Subcutaneous abdominal adipose tissue (tissue), 5 donors: ENCODE results near the gene ATF7IP.

ENCODE experiments used
- H3K27ac ChIP-seq: one replicate; pipeline ENCODE4 v1.7.0; 2013; ENCODE audit warnings: low read depth, mild to moderate bottlenecking, inconsistent platforms, low read length, moderate library complexity
- H3K27me3 ChIP-seq, 5 donors: one replicate each; pipeline ENCODE4 v1.7.0; 2013; ENCODE audit warnings: low read length in 5 of 5, inconsistent platforms in 1 of 5; ENCODE audit not compliant: control insufficient read depth in 5 of 5, insufficient read depth in 4 of 5
- H3K36me3 ChIP-seq, 5 donors: one replicate each; pipeline ENCODE4 v1.7.0; 2013; ENCODE audit warnings: low read length in 5 of 5; ENCODE audit not compliant: control insufficient read depth in 5 of 5, insufficient read depth in 5 of 5
- H3K4me1 ChIP-seq, 5 donors: one replicate each; pipeline ENCODE4 v1.7.0; 2013; ENCODE audit warnings: low read length in 5 of 5, mild to moderate bottlenecking in 3 of 5, moderate library complexity in 1 of 5; ENCODE audit not compliant: control insufficient read depth in 5 of 5, insufficient read depth in 5 of 5
- H3K4me3 ChIP-seq, 5 donors: one replicate each; pipeline ENCODE4 v1.7.0; 2013; ENCODE audit warnings: low read length in 5 of 5, low read depth in 1 of 5
- H3K9ac ChIP-seq, 5 donors: one replicate each; pipeline ENCODE4 v1.7.0; 2013; ENCODE audit warnings: low read length in 5 of 5, mild to moderate bottlenecking in 4 of 5, moderate library complexity in 3 of 5
- H3K9me3 ChIP-seq, 5 donors: one replicate each; pipeline ENCODE4 v1.7.0; 2013; ENCODE audit warnings: low read length in 5 of 5; ENCODE audit not compliant: control insufficient read depth in 5 of 5
- donor health status: healthy.
- donor health status: healthy.
- donor health status: healthy.
- donor health status: healthy.
- donor health status: healthy.

The ATF7IP gene

GRCh38 chr12:14410177-14410576, 44.7 kb downstream of the ATF7IP start:
- Histone ChIP-seq H3K36me3 (peaks cover 0 to 4% (median 0%) of the 10 kb centered on the region in 5 donors), H3K9me3 (peaks cover 0 to 4% (median 2%) of the 10 kb centered on the region in 5 donors), H3K9ac (no peak overlapping the region), H3K4me1 (peaks cover 0 to 13% (median 3%) of the 10 kb centered on the region in 5 donors), H3K4me3 (no peak overlapping the region), H3K27ac (no peak overlapping the region), H3K27me3 (no peaks in the 10 kb centered on the region)

- no peak overlapping the region for H3K27ac ChIP-seq
- H3K4me3 ChIP-seq = no peak overlapping the region
- H3K36me3 ChIP-seq = peaks cover 0 to 4% (median 0%) of the 10 kb centered on the region in 5 donors
- no peaks in the 10 kb centered on the region for H3K27me3 ChIP-seq
- peaks cover 0 to 4% (median 2%) of the 10 kb centered on the region in 5 donors for H3K9me3 ChIP-seq
- H3K9ac ChIP-seq = no peak overlapping the region
- H3K4me1 ChIP-seq = peaks cover 0 to 21% (median 4%) of the 10 kb centered on the region in 5 donors
Measured at GRCh38 chr12:14410841-14411569, 45.5 kb downstream of the ATF7IP start.

- H3K4me3 ChIP-seq = no peak overlapping the region
- peaks cover 0 to 9% (median 5%) of the 10 kb centered on the region in 5 donors for H3K9me3 ChIP-seq
- no peaks in the 10 kb centered on the region for H3K27me3 ChIP-seq
- no peak overlapping the region for H3K9ac ChIP-seq
- peaks cover 0 to 29% (median 26%) of the 10 kb centered on the region in 5 donors for H3K4me1 ChIP-seq
- peaks cover 0 to 5% (median 4%) of the 10 kb centered on the region in 5 donors for H3K36me3 ChIP-seq
- H3K27ac ChIP-seq = no peak overlapping the region
Measured at GRCh38 chr12:14416658-14417057, 51.2 kb downstream of the ATF7IP start.

- Histone ChIP-seq H3K9me3 (peaks cover 0 to 16% (median 10%) of the 10 kb centered on the region in 5 donors), H3K4me3 (no peak overlapping the region), H3K27ac (no peak overlapping the region), H3K4me1 (peaks cover 0 to 29% (median 26%) of the 10 kb centered on the region in 5 donors), H3K36me3 (peaks cover 0 to 11% (median 4%) of the 10 kb centered on the region in 5 donors), H3K9ac (no peak overlapping the region), H3K27me3 (no peaks in the 10 kb centered on the region)
Measured at GRCh38 chr12:14417715-14418114, 52.2 kb downstream of the ATF7IP start.

- Histone ChIP-seq H3K4me3 (no peak overlapping the region), H3K9ac (no peak overlapping the region), H3K36me3 (peaks cover 0 to 11% (median 4%) of the 10 kb centered on the region in 5 donors), H3K4me1 (peaks cover 0 to 29% (median 23%) of the 10 kb centered on the region in 5 donors), H3K27ac (no peak overlapping the region), H3K9me3 (peaks cover 0 to 17% (median 11%) of the 10 kb centered on the region in 5 donors), H3K27me3 (no peaks in the 10 kb centered on the region)
Measured at GRCh38 chr12:14418451-14418890, 53.0 kb downstream of the ATF7IP start.

GRCh38 chr12:14422516-14423230, 57.2 kb downstream of the ATF7IP start:
- H3K27me3 ChIP-seq = no peaks in the 10 kb centered on the region
- H3K27ac ChIP-seq = no peak overlapping the region

GRCh38 chr12:14424545-14424944, 59.1 kb downstream of the ATF7IP start:
- Histone ChIP-seq H3K9me3 (peaks cover 0 to 17% (median 11%) of the 10 kb centered on the region in 5 donors), H3K27ac (no peak overlapping the region), H3K36me3 (peaks cover 7 to 26% (median 17%) of the 10 kb centered on the region in 5 donors), H3K9ac (no peak overlapping the region), H3K27me3 (no peaks in the 10 kb centered on the region), H3K4me1 (peaks cover 0 to 18% (median 6%) of the 10 kb centered on the region in 5 donors), H3K4me3 (peak overlapping the region in 1 of 5 donors; percentile 10)

More at GRCh38 chr12:14422516-14423230, 57.2 kb downstream of the ATF7IP start:
- Histone ChIP-seq H3K9ac (no peak overlapping the region), H3K9me3 (peaks cover 0 to 17% (median 11%) of the 10 kb centered on the region in 5 donors), H3K4me1 (peaks cover 0 to 20% (median 15%) of the 10 kb centered on the region in 5 donors), H3K36me3 (peaks cover 7 to 22% (median 15%) of the 10 kb centered on the region in 5 donors), H3K4me3 (no peak overlapping the region)

- Histone ChIP-seq H3K4me3 (no peak overlapping the region), H3K27ac (no peak overlapping the region), H3K27me3 (no peaks in the 10 kb centered on the region), H3K9me3 (peaks cover 0 to 14% (median 5%) of the 10 kb centered on the region in 5 donors), H3K36me3 (peaks cover 7 to 30% (median 19%) of the 10 kb centered on the region in 5 donors), H3K9ac (no peak overlapping the region), H3K4me1 (peaks cover 0 to 11% (median 4%) of the 10 kb centered on the region in 5 donors)
Measured at GRCh38 chr12:14426792-14427191, 61.3 kb downstream of the ATF7IP start.

- peaks cover 0 to 11% (median 4%) of the 10 kb centered on the region in 5 donors for H3K4me1 ChIP-seq
- H3K4me3 ChIP-seq = no peak overlapping the region
- no peaks in the 10 kb centered on the region for H3K27me3 ChIP-seq
- H3K36me3 ChIP-seq = peaks cover 7 to 23% (median 19%) of the 10 kb centered on the region in 5 donors
- H3K9ac ChIP-seq = no peak overlapping the region
- peaks cover 0 to 6% (median 2%) of the 10 kb centered on the region in 5 donors for H3K9me3 ChIP-seq
- H3K27ac ChIP-seq = no peak overlapping the region
Measured at GRCh38 chr12:14427929-14428328, 62.4 kb downstream of the ATF7IP start.
